Suprapubic skin (tissue), 4 donors: Measurements from ENCODE around the gene TCF12. TPM values are rescaled to one million over a fixed set of nuclear protein-coding genes. Genes with fewer than 3 reads are reported as not detected.
"Not testable (repeated sequence)": the region's sequence is repeated elsewhere in the genome, so short reads cannot be mapped to it uniquely, and the experiment has no call there.

ENCODE experiments used
- DNase-seq, 2 donors: peaks; one replicate each; pipeline ENCODE4 v3.0.0-alpha.2; 2019; ENCODE audit warnings: low spot score in 2 of 2
- H3K27ac ChIP-seq: fragments of 200-600 bp; sonication (generic); one replicate; pipeline ENCODE4 v1.5.1; 2019
- H3K27me3 ChIP-seq: fragments of 200-600 bp; sonication (generic); one replicate; pipeline ENCODE4 v1.5.1; 2019
- H3K36me3 ChIP-seq: fragments of 200-600 bp; sonication (generic); one replicate; pipeline ENCODE4 v1.5.1; 2019
- H3K4me1 ChIP-seq: fragments of 200-600 bp; sonication (generic); one replicate; pipeline ENCODE4 v1.5.1; 2019
- H3K4me3 ChIP-seq: fragments of 200-600 bp; sonication (generic); one replicate; pipeline ENCODE4 v1.5.1; 2019; ENCODE audit warnings: mild to moderate bottlenecking
- H3K9me3 ChIP-seq: fragments of 200-600 bp; sonication (generic); one replicate; pipeline ENCODE4 v1.5.1; 2019
- CTCF ChIP-seq, 2 donors: fragments of 200-600 bp in 1 of 2; fragments of 450-650 bp in 1 of 2; sonication (generic) in 1 of 2; IDR thresholded peaks; one replicate each; pipeline ENCODE4 v1.5.1; 2016 to 2019; ENCODE audit warnings: antibody characterized with exemption in 2 of 2, mild to moderate bottlenecking in 1 of 2, moderate library complexity in 1 of 2
- EP300 ChIP-seq: sonication (generic); formaldehyde crosslinking; IDR thresholded peaks from one replicate; pipeline ENCODE4 v1.6.1; 2017; ENCODE audit warnings: antibody characterized with exemption
- POLR2A ChIP-seq, 2 donors: fragments of 450-650 bp; IDR thresholded peaks; one replicate each; pipeline ENCODE4 v1.6.1; 2017; ENCODE audit warnings: antibody characterized with exemption in 2 of 2, mild to moderate bottlenecking in 2 of 2, moderate library complexity in 2 of 2
- POLR2AphosphoS5 ChIP-seq, 3 donors: sonication (generic); formaldehyde crosslinking; IDR thresholded peaks; one replicate each; pipeline ENCODE4 v1.6.1; 2017; ENCODE audit warnings: antibody characterized with exemption in 3 of 3
- WGBS: methylation state at CpG from one replicate; pipeline ENCODE4 v1.1.5; 2018; 5-methylcytosine and 5-hydroxymethylcytosine counted together
- total RNA-seq, 4 donors: library from RNA; depleted of rRNA; stranded (reverse); fragments of >200 nt; gene quantifications; one replicate each; pipeline ENCODE4 v1.1.0, GENCODE V29; 2016

TCF12 gene
- total RNA-seq, 4 donors from 2014 or later, result 91.3 to 118 (median 105) TPM

- 97% methylated on average over 6 of the region's 6 CpGs for WGBS
- TF ChIP-seq POLR2A (IDR thresholded peaks at IDR 0.05), result no peak
- no peak for TF ChIP-seq CTCF (IDR thresholded peaks at IDR 0.05)
- no peak for TF ChIP-seq EP300
- no peak for TF ChIP-seq POLR2AphosphoS5 (IDR thresholded peaks at IDR 0.05)
- Histone ChIP-seq H3K27me3 (no peaks in the 10 kb centered on the region), H3K36me3 (no peaks in the 10 kb centered on the region), H3K9me3 (no peaks in the 10 kb centered on the region), H3K4me3 (no peak overlapping the region), H3K27ac (no peak overlapping the region), H3K4me1 (peaks cover 10% of the 10 kb centered on the region)
- no peak for DNase-seq
These were observed 32.5 kb downstream of the TCF12 start for GRCh38 chr15:56950979-56951378.

GRCh38 chr15:56953790-56954189, 35.3 kb downstream of the TCF12 start:
- peaks cover 10% of the 10 kb centered on the region for H3K4me1 ChIP-seq
- TF ChIP-seq EP300 (no peak), POLR2A (IDR thresholded peaks at IDR 0.05) (no peak), CTCF (IDR thresholded peaks at IDR 0.05) (no peak), POLR2AphosphoS5 (IDR thresholded peaks at IDR 0.05) (no peak)
- 98% methylated on average over 1 of the region's 1 CpG for WGBS

DNA sequence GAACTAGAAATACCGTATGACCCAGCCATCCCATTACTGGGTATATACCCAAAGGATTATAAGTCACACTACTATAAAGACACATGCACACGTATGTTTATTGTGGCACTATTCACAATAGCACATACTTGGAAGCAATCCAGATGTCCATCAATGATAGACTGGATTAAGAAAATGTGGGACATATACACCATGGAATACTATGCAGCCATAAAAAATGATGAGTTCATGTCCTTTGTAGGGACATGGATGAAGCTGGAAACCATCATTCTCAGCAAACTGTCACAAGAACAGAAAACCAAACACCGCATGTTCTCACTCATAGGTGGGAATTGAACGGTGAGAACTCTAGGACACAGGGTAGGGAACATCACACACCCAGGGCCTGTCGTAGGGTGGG, 36.6 kb downstream of the TCF12 start:
- not testable (repeated sequence) for H3K36me3 ChIP-seq, H3K4me3 ChIP-seq, H3K4me1 ChIP-seq, H3K27me3 ChIP-seq, H3K9me3 ChIP-seq, H3K27ac ChIP-seq, DNase-seq
- WGBS, result 95% methylated on average over 5 of the region's 5 CpGs

More at GRCh38 chr15:56953790-56954189, 35.3 kb downstream of the TCF12 start:
- H3K9me3 ChIP-seq, result peaks cover 5% of the 10 kb centered on the region
- DNase-seq, result no peak
- no peak overlapping the region for H3K4me3 ChIP-seq
- H3K27me3 ChIP-seq, result no peaks in the 10 kb centered on the region
- no peaks in the 10 kb centered on the region for H3K36me3 ChIP-seq
- no peak overlapping the region for H3K27ac ChIP-seq

DNA sequence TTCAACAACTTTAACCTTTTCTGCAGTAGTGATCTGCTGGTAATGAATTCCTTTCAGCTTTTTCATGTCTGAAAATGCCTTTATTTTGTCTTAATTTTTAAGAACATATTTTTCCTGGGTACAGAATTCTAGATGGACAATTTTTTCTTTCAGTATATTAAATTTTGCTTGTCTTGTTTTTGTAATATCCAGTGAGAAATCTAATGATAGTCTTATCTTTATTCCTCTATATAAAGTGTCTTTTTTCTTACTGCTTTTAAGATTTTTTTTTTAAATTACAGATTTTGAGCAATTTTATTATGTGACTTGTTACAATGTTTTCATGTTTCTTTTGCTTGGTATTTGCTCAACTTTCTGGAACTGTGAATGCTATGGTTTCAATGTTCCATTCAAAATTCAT, 38.1 kb downstream of the TCF12 start:
- Histone ChIP-seq H3K36me3 (no peaks in the 10 kb centered on the region), H3K27ac (no peak overlapping the region), H3K9me3 (peaks cover 5% of the 10 kb centered on the region), H3K4me1 (no peaks in the 10 kb centered on the region), H3K27me3 (no peaks in the 10 kb centered on the region), H3K4me3 (no peak overlapping the region)
- TF ChIP-seq POLR2AphosphoS5 (IDR thresholded peaks at IDR 0.05) (no peak), POLR2A (IDR thresholded peaks at IDR 0.05) (no peak), CTCF (IDR thresholded peaks at IDR 0.05) (no peak), EP300 (no peak)
- no peak for DNase-seq

DNA sequence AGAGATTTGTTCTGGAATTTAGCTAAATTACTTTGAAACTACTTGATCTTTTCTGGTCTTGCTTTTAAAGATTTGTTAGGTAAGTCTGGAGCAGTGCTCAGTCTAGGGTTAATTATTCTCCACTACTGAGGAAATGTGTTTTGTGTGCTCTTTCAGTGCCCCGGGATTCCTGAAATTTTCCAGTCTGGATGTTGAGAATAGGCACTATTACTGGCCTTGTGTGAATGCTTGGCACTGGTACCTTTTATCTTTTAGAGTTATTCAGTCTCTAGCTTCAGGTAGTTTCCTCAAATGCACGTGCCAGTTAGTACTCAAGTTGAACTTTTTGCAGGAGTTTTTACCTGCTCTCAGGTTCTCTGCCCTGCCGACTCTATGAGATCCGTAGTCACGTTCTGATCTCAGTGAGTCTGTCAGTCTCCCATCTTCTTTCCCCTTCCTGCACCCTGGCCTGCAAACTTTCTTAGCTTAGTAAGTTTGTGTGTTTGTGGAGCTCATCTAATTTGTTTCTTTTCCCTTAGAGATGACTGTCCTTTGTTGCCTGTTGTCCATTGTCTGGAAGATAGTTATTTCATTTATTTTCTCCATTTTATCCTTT, 39.5 kb downstream of the TCF12 start:
- Histone ChIP-seq H3K27me3 (no peaks in the 10 kb centered on the region), H3K4me3 (no peak overlapping the region), H3K4me1 (no peaks in the 10 kb centered on the region), H3K36me3 (no peaks in the 10 kb centered on the region), H3K9me3 (peaks cover 5% of the 10 kb centered on the region), H3K27ac (no peak overlapping the region)
- TF ChIP-seq EP300 (no peak), CTCF (IDR thresholded peaks at IDR 0.05) (no peak), POLR2A (IDR thresholded peaks at IDR 0.05) (no peak), POLR2AphosphoS5 (IDR thresholded peaks at IDR 0.05) (no peak)
- WGBS, result 68% methylated on average over 5 of the region's 5 CpGs
- no peak for DNase-seq

GRCh38 chr15:56959318-56959648, 40.8 kb downstream of the TCF12 start:
- Histone ChIP-seq H3K4me1 (peaks cover 8% of the 10 kb centered on the region), H3K36me3 (no peaks in the 10 kb centered on the region), H3K9me3 (peaks cover 5% of the 10 kb centered on the region), H3K27me3 (no peaks in the 10 kb centered on the region), H3K4me3 (no peak overlapping the region), H3K27ac (no peak overlapping the region)
- no peak for DNase-seq
- no peak for TF ChIP-seq POLR2A (IDR thresholded peaks at IDR 0.05)
- no peak for TF ChIP-seq POLR2AphosphoS5 (IDR thresholded peaks at IDR 0.05)
- TF ChIP-seq EP300, result no peak
- TF ChIP-seq CTCF (IDR thresholded peaks at IDR 0.05), result no peak
